Testis (tissue), 3 donors: ENCODE measurements around the gene ZNF850. TPM values are rescaled to one million over a fixed set of nuclear protein-coding genes. Genes with fewer than 3 reads are reported as not detected.
"Not testable (repeated sequence)": the region's sequence is repeated elsewhere in the genome, so short reads cannot be mapped to it uniquely, and the experiment has no call there.

ENCODE experiments used
- DNase-seq: peaks from one replicate; pipeline ENCODE4 v3.0.0-alpha.2; 2019
- H3K27ac ChIP-seq, 2 donors: fragments of 200-600 bp; sonication (generic); one replicate each; pipeline ENCODE4 v1.5.1; 2019
- H3K27me3 ChIP-seq: fragments of 200-600 bp; sonication (generic); one replicate; pipeline ENCODE4 v1.5.1; 2019
- H3K36me3 ChIP-seq: fragments of 200-600 bp; sonication (generic); one replicate; pipeline ENCODE4 v1.5.1; 2017; ENCODE audit warnings: low read depth; ENCODE audit errors: missing control alignments
- H3K4me1 ChIP-seq: fragments of 200-600 bp; sonication (generic); one replicate; pipeline ENCODE4 v1.5.1; 2019
- H3K4me3 ChIP-seq, 2 donors: fragments of 200-600 bp; sonication (generic); one replicate each; pipeline ENCODE4 v1.5.1; 2017 to 2019
- H3K9me3 ChIP-seq: fragments of 200-600 bp; sonication (generic); one replicate; pipeline ENCODE4 v1.5.1; 2017
- CTCF ChIP-seq, 3 experiments: fragments of 450-650 bp in 2 of 3; fragments of 200-600 bp in 1 of 3; sonication (generic) in 1 of 3; IDR thresholded peaks; one replicate each; pipeline ENCODE4 v1.5.1; 2016 to 2019; ENCODE audit warnings: antibody characterized with exemption in 3 of 3, mild to moderate bottlenecking in 2 of 3, moderate library complexity in 1 of 3
- POLR2A ChIP-seq: fragments of 450-650 bp; IDR thresholded peaks from one replicate; pipeline ENCODE4 v1.6.1; 2017; ENCODE audit warnings: antibody characterized with exemption, mild to moderate bottlenecking, moderate library complexity
- WGBS, 2 donors: methylation state at CpG; one replicate each; pipeline ENCODE4 v1.1.5; 2018; 5-methylcytosine and 5-hydroxymethylcytosine counted together
- intact Hi-C: fragments of 100-400 bp; cut with DNase I; formaldehyde crosslinking; loops from one replicate; pipeline ENCODE4 v1.15.1; 2023; ENCODE audit warnings: low total_unique reads
- polyA plus RNA-seq: library from polyadenylated mRNA; stranded (reverse); fragments of 350-450 nt; fragmentation: Illumina TruSeq; extraction: RNeasy Lipid Tissue Mini Kit (QIAGEN cat#74804); gene quantifications from one replicate; pipeline ENCODE4 v1.2.3, GENCODE V29; 2014; ENCODE audit warnings: low read depth, low replicate concordance; ENCODE audit not compliant: insufficient read depth
- total RNA-seq, 2 donors: library from RNA; depleted of rRNA; stranded (reverse); fragments of >200 nt; gene quantifications; one replicate each; pipeline ENCODE4 v1.2.3, GENCODE V29; 2016

ZNF850 gene
- total and polyA plus RNA-seq, 3 donors from 2014 or later, result 4.1 to 17.8 (median 10.6) TPM

DNA sequence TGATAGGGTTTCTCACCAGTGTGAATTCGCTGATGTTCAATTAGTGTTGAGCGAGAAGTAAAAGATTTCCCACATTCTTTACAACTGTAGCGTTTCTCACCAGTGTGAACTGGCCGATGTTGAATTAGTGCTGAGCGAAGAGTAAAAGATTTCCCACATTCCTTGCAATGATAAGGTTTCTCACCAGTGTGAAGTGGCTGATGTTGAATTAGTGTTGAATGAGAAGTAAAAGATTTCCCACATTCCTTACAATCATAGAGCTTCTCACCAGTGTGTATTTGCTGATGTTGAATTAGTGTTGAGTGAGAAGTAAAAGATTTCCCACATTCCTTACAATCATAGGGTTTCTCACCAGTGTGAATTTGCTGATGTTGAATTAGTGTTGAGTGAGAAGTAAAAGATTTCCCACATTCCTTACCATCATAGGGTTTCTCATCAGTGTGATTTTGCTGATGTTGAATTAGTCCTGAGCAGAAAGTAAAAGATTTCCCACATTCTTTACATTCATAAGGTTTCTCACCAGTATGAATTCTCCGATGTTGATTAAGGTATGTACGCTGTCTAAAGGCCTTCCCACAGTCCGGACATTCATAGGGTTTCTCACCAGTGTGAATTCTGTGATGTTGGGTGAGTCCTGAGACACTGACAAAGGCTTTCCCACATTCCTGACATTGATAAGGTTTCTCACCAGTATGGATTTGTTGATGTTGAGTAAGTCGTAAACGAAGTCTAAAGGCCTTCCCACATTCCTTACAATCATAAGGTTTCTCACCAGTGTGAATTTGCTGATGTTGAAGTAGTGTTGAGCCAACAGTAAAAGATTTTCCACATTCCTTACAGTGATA lies 24.0 kb downstream of the ZNF850 start:
- WGBS, 2 donors, result 96 to 97% methylated on average over 10 of the region's 10 CpGs
- Histone ChIP-seq H3K27me3 (no peaks in the 10 kb centered on the region), H3K4me3 (no peak overlapping the region), H3K4me1 (no peaks in the 10 kb centered on the region), H3K27ac (no peak overlapping the region), H3K9me3 (no peaks in the 10 kb centered on the region), H3K36me3 (no peaks in the 10 kb centered on the region)
- intact Hi-C loops, result no loop called here
- no peak for TF ChIP-seq CTCF (IDR thresholded peaks at IDR 0.05)
- TF ChIP-seq POLR2A, result no peak
- DNase-seq, result no peak

DNA sequence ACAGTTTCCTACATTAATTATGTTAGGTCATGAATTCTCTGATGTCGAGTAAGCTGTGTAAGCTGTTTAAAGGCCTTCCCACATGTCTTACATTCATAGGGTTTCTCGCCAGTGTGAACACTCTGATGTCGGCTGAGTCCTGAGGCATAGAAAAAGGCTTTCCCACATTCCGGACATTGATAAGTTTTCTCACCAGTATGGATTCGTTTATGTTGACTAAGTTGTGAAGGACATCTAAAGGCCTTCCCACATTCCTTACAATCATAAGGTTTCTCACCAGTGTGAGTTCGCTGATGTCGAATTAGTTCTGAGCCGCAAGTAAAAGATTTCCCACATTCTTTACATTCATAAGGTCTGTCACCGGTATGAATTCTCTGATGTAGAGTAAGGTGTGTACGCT lies 24.9 kb downstream of the ZNF850 start:
- Histone ChIP-seq H3K27me3 (no peaks in the 10 kb centered on the region), H3K4me3 (no peak overlapping the region), H3K9me3 (no peaks in the 10 kb centered on the region), H3K27ac (no peak overlapping the region), H3K4me1 (no peaks in the 10 kb centered on the region), H3K36me3 (no peaks in the 10 kb centered on the region)
- 96 to 97% methylated on average over 10 of the region's 10 CpGs for WGBS, 2 donors
- intact Hi-C loops, result no loop called here
- no peak for DNase-seq
- TF ChIP-seq CTCF (IDR thresholded peaks at IDR 0.05) (no peak), POLR2A (no peak)

DNA sequence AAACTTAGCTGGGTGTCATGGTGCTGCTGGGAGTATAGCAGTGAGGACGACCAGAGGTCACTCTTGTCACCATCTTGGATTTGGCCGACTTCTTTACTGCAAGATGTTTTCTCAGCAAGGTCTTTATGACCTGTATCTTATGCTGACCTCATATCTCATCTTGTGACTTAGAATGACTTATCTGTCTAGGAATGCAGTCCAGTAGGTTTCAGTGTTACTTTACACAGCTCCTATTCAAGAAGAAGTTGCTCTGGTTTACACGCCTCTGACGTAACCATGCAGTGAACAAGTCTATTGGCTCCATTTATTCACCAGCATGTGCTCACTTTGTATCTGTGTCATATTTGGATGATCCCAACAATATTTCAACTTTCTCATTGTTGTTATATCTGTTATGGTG lies 26.7 kb downstream of the ZNF850 start:
- no peak overlapping the region for H3K4me3 ChIP-seq
- H3K27me3 ChIP-seq, result no peaks in the 10 kb centered on the region
- TF ChIP-seq CTCF (IDR thresholded peaks at IDR 0.05), result no peak
- no peak for TF ChIP-seq POLR2A
- no peaks in the 10 kb centered on the region for H3K36me3 ChIP-seq
- DNase-seq, result no peak
- intact Hi-C loops, result no loop called here
- 93 to 96% methylated on average over 4 of the region's 4 CpGs for WGBS, 2 donors
- H3K4me1 ChIP-seq, result no peaks in the 10 kb centered on the region
- H3K9me3 ChIP-seq, result no peaks in the 10 kb centered on the region
- H3K27ac ChIP-seq, result no peak overlapping the region

GRCh38 chr19:36736166-36736565 lies 36.4 kb downstream of the ZNF850 start:
- H3K27me3 ChIP-seq, H3K27ac ChIP-seq, intact Hi-C loops, DNase-seq, H3K4me1 ChIP-seq, H3K36me3 ChIP-seq, H3K9me3 ChIP-seq, H3K4me3 ChIP-seq: not testable (repeated sequence)
- WGBS, 2 donors, result 58 to 69% methylated on average over 9 of the region's 9 CpGs

DNA sequence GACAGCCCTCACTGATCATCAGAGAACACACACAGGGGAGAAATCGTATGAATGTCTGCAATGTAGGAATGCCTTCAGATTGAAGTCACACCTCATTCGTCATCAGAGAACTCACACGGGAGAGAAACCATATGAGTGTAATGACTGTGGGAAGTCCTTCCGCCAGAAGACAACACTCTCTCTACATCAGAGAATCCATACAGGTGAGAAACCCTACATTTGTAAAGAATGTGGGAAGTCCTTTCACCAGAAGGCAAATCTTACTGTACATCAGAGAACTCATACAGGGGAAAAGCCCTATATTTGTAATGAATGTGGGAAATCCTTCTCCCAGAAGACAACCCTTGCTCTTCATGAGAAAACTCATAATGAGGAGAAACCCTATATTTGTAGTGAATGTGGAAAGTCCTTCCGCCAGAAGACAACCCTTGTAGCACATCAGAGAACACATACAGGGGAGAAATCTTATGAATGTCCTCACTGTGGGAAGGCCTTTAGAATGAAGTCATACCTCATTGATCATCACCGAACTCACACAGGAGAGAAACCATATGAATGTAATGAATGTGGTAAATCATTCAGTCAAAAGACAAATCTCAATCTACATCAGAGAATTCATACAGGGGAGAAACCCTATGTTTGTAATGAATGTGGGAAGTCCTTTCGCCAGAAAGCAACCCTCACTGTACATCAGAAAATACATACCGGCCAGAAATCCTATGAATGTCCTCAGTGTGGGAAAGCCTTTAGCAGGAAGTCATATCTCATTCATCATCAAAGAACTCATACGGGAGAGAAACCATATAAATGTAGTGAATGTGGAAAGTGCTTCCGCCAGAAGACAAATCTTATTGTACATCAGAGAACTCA lies 52.7 kb downstream of the ZNF850 start:
- 97% methylated on average over 10 of the region's 10 CpGs for WGBS, 2 donors
- intact Hi-C loops, result no loop called here

More for the DNA sequence above, 52.7 kb downstream of the ZNF850 start:
- no peak overlapping the region for H3K27ac ChIP-seq
- H3K4me1 ChIP-seq, result no peaks in the 10 kb centered on the region
- peaks cover 3% of the 10 kb centered on the region for H3K36me3 ChIP-seq
- TF ChIP-seq CTCF (IDR thresholded peaks at IDR 0.05) (no peak), POLR2A (no peak)
- no peaks in the 10 kb centered on the region for H3K9me3 ChIP-seq
- H3K27me3 ChIP-seq, result no peaks in the 10 kb centered on the region
- no peak for DNase-seq
- no peak overlapping the region for H3K4me3 ChIP-seq
